Ectodermal cell (in vitro differentiated cells): ENCODE results near the gene KSR1.

Experiments used
- H3K27ac ChIP-seq: 2 replicates; pipeline ENCODE4 v1.7.0; 2013; ENCODE audit warnings: mild to moderate bottlenecking, low read depth, low read length; ENCODE audit not compliant: insufficient read depth, poor library complexity, severe bottlenecking
- H3K27me3 ChIP-seq: 2 replicates; pipeline ENCODE4 v1.7.0; 2013; ENCODE audit warnings: mild to moderate bottlenecking, low read length; ENCODE audit not compliant: insufficient read depth, control insufficient read depth, poor library complexity, severe bottlenecking
- H3K36me3 ChIP-seq: one replicate; pipeline ENCODE4 v1.7.0; 2013; ENCODE audit warnings: low read length; ENCODE audit not compliant: control insufficient read depth, insufficient read depth
- H3K4me1 ChIP-seq: one replicate; pipeline ENCODE4 v1.7.0; 2013; ENCODE audit warnings: low read length; ENCODE audit not compliant: control insufficient read depth, insufficient read depth
- H3K4me3 ChIP-seq: 2 replicates; pipeline ENCODE4 v1.7.0; 2013; ENCODE audit warnings: low read depth, low read length, control low read depth; ENCODE audit not compliant: insufficient read depth
- H3K9me3 ChIP-seq: 2 replicates; pipeline ENCODE4 v1.7.0; 2013; ENCODE audit warnings: mild to moderate bottlenecking, low read length, moderate library complexity; ENCODE audit not compliant: control insufficient read depth
- WGBS, 2 experiments: methylation state at CpG; one replicate each; pipeline ENCODE4 v1.1.7; 2013; ENCODE audit warnings: missing lambda C conversion rate in 2 of 2; 5-methylcytosine and 5-hydroxymethylcytosine counted together

The KSR1 gene

DNA sequence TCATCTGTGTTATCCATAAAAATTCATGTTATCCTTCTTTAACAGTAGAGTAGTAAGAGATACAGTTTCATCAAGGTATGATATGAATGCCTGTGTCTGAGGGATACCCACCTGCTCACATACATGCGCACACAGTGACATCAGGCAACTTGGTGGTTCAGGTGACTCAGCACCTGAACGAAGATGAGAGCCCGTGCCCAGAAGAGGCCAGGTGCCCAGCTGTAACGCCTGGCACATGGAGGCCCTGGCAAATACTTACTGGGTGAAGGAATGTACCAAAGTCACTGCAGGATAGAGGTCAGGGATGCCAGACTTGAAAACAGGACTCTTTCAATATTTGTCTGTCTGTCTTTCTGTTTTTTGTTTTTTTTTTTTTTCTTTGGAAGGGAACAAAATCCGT, 102.1 kb downstream of the KSR1 start:
- Histone ChIP-seq H3K27ac (no peak overlapping the region), H3K36me3 (no peaks in the 10 kb centered on the region), H3K4me3 (no peak overlapping the region), H3K27me3 (no peaks in the 10 kb centered on the region), H3K9me3 (no peaks in the 10 kb centered on the region), H3K4me1 (no peaks in the 10 kb centered on the region)
- WGBS, 2 experiments, result 92 to 97% methylated on average over 5 of the region's 5 CpGs

GRCh38 chr17:27558842-27559505, 102.7 kb downstream of the KSR1 start:
- WGBS, 2 experiments, result 92 to 97% methylated on average over 12 of the region's 12 CpGs
- Histone ChIP-seq H3K27ac (no peak overlapping the region), H3K9me3 (no peaks in the 10 kb centered on the region), H3K4me1 (no peaks in the 10 kb centered on the region), H3K36me3 (no peaks in the 10 kb centered on the region), H3K27me3 (no peaks in the 10 kb centered on the region), H3K4me3 (no peak overlapping the region)

DNA sequence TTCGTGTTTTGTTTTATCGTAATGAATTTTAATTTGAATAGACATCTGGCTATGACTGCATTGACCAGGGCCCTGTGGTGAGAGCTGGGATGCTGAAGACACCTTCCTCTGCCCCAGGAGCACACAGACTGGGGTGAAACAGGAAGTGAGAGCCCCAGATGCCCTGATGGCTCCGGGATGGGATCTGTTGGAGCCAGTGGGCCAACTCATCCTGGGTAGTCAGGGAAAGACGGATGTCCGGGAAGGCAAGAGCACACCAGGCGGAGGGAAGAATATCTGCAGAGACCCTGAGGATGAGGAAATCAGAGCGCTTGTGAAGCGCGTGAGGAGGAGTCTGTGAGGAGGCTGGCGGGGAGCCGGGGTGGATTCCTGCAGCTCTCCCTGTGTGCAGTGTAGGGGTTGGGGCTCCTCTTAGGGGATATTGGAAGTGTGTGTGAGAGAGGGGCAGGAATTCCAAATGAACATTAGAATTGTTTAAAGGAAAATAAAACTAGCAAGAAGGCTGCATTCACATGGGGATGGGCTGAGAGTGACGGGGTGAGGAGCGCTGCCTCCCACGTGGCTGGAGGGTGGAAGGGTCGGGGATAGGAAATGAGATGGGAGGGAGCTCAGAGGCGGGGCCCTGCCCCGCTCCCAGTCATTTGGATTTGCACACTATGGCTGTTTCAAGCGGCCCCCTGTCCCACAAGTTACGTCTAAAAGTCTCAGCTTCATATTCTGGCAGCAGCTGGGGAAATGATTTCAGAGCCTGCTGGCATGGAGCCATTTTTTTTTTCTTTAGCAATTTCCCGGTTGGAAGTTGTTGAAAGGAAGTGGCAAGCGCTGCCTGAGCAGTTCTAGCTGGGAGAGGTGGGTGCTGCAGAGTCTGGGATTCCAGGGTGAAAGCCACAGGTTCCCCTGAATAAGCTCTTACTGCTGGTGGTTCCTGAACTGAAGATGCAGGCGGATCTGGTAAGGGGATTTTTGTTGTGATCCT, 103.5 kb downstream of the KSR1 start:
- no peaks in the 10 kb centered on the region for H3K9me3 ChIP-seq
- no peak overlapping the region for H3K27ac ChIP-seq
- no peaks in the 10 kb centered on the region for H3K36me3 ChIP-seq
- H3K4me1 ChIP-seq, result no peaks in the 10 kb centered on the region
- 85 to 88% methylated on average over 22 of the region's 22 CpGs for WGBS, 2 experiments
- H3K27me3 ChIP-seq, result no peaks in the 10 kb centered on the region
- H3K4me3 ChIP-seq, result no peak overlapping the region

- Histone ChIP-seq H3K4me1 (no peaks in the 10 kb centered on the region), H3K4me3 (no peak overlapping the region), H3K27me3 (no peaks in the 10 kb centered on the region), H3K9me3 (no peaks in the 10 kb centered on the region), H3K36me3 (no peaks in the 10 kb centered on the region), H3K27ac (no peak overlapping the region)
- 89% methylated on average over 4 of the region's 4 CpGs for WGBS, 2 experiments
Observed at GRCh38 chr17:27560668-27561067, 104.4 kb downstream of the KSR1 start.

GRCh38 chr17:27562777-27563455, 106.7 kb downstream of the KSR1 start:
- H3K27ac ChIP-seq, result no peak overlapping the region
- no peaks in the 10 kb centered on the region for H3K9me3 ChIP-seq
- H3K4me1 ChIP-seq, result no peaks in the 10 kb centered on the region
- H3K36me3 ChIP-seq, result no peaks in the 10 kb centered on the region
- no peaks in the 10 kb centered on the region for H3K27me3 ChIP-seq
- no peak overlapping the region for H3K4me3 ChIP-seq
- WGBS, 2 experiments, result 89 to 93% methylated on average over 8 of the region's 8 CpGs

GRCh38 chr17:27563532-27563931, 107.3 kb downstream of the KSR1 start:
- Histone ChIP-seq H3K27ac (no peak overlapping the region), H3K27me3 (no peaks in the 10 kb centered on the region), H3K36me3 (no peaks in the 10 kb centered on the region), H3K4me1 (no peaks in the 10 kb centered on the region), H3K4me3 (no peak overlapping the region), H3K9me3 (no peaks in the 10 kb centered on the region)
- WGBS, 2 experiments, result 90 to 96% methylated on average over 7 of the region's 7 CpGs

DNA sequence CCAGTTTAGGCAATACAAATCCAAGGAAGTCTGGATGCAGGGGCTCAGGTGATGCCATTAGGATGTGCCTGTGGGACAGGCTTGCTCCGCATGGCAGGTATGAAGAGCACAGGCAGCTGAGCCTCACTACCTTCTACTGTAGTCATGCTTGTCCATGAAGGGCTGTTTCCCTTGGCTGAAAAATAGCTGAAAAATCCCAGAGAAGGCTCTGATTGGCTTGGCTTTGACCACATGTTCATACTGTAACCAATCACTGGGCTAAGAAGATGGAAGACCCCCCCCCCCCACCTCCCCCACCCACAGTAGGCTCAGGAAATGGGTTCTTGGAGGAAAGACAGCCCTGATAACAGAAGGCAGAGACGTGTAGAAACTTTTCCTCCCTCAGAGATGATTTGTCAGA, 108.2 kb downstream of the KSR1 start:
- H3K27me3 ChIP-seq, result no peaks in the 10 kb centered on the region
- no peaks in the 10 kb centered on the region for H3K9me3 ChIP-seq
- no peak overlapping the region for H3K4me3 ChIP-seq
- H3K4me1 ChIP-seq, result no peaks in the 10 kb centered on the region
- WGBS, 2 experiments, result 92 to 94% methylated on average over 2 of the region's 2 CpGs
- no peak overlapping the region for H3K27ac ChIP-seq
- H3K36me3 ChIP-seq, result no peaks in the 10 kb centered on the region

DNA sequence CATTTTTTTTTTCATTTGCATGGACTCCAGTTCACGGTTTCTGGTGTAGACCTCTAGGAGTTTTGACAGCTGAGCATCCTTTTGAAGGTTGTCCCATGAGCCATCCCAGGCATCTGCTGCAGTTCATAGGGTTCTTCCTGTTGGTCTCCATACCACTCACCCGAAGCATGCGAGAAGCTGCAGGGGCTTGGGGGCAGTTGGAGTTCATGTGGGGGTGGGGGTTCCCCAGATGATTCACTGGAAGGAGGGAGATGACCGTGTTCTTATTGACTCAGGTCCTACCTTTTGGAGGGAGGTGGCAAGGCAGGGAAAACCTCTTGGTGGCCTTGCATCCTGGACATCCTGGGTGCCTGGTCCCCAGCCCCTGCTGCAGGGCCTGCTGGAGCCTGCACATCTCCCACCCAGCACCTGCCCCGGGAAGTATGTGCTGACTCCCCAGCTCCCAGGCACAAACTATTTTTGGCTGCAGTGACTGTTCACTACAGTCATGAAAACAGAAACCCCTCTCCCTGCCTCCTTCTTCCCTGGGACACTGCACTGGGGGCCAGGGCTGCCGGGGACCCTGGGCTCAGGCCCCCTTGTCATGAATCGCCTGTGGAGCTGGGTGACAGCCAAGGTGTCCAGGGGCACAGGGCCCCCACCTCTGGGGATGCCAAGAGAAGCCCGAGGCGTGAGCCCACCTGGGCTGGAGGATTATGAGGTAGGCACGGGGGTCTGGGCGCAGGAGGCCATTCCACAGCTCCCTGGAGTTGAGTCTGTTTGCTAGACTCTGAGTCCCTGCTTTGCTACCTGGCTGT, 109.8 kb downstream of the KSR1 start:
- no peak overlapping the region for H3K27ac ChIP-seq
- 86 to 91% methylated on average over 11 of the region's 11 CpGs for WGBS, 2 experiments

DNA sequence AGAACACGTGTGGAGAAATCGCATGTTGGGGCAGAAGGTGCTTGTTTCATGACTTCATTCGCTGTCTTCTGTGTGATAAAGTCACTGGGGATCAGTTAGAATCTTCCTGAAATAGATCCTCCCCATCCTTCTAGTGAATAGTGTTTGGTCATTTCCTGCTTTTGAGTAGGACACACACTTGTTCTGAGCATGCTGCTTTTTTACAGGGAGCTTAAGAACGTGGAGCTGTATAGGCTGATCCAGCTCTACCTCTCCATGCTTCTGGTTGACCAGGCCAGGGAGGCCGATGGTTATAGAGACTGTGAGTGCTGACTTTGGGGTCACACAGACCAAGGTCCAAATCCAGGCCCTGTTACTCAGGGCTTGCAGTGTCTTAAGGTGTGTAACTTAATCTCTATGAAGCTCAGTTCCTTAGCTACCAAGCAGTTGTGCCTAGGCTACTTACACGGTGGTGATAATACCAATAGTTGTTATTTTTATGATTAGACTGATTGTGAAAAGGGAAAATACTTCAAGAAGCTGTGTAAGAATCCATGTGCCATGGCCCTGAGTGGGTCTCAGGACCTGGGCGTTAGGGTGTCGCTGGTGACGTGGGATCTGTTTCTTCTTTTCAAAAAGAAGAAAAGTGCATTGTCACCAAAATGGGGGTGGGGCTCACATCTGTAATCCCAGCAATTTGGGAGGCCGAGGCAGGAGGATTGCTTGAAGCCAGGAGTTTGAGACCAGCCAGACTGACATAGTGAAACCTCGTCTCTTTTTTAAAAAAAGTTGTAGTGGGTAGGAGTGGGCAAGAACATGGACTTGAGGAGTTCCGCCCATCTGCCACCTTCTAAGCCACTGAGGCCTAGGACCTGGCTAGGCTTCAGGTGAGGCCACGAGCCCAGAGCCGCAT, 110.7 kb downstream of the KSR1 start:
- Histone ChIP-seq H3K4me1 (no peaks in the 10 kb centered on the region), H3K4me3 (no peak overlapping the region), H3K27me3 (no peaks in the 10 kb centered on the region), H3K36me3 (no peaks in the 10 kb centered on the region), H3K9me3 (no peaks in the 10 kb centered on the region), H3K27ac (no peak overlapping the region)
- WGBS, 2 experiments, result 94 to 95% methylated on average over 14 of the region's 14 CpGs

More for the DNA sequence above, 109.8 kb downstream of the KSR1 start:
- Histone ChIP-seq H3K27me3 (no peaks in the 10 kb centered on the region), H3K9me3 (no peaks in the 10 kb centered on the region), H3K4me1 (no peaks in the 10 kb centered on the region), H3K36me3 (no peaks in the 10 kb centered on the region), H3K4me3 (no peak overlapping the region)
